Smooth muscle cell (in vitro differentiated cells): ENCODE results near the gene CARD6. TPM values are rescaled to one million over a fixed set of nuclear protein-coding genes. Genes with fewer than 3 reads are reported as not detected.
"Not testable (repeated sequence)": the region's sequence is repeated elsewhere in the genome, so short reads cannot be mapped to it uniquely, and the experiment has no call there.

Source experiments
- DNase-seq: peaks from one replicate; lab custom pipeline; 2025; ENCODE audit not compliant: unreplicated experiment; lab: John Stamatoyannopoulos, UW
- H2AFZ ChIP-seq: fragments of 200-600 bp; sonication (generic); 2 replicates; pipeline ENCODE4 v1.6.0; 2016; ENCODE audit warnings: antibody characterized with exemption, low read depth, mild to moderate bottlenecking
- H3F3A ChIP-seq: fragments of 200-600 bp; sonication (generic); 2 replicates; pipeline ENCODE4 v1.6.0; 2017; ENCODE audit warnings: antibody characterized with exemption, low read depth
- H3K27ac ChIP-seq: fragments of 200-600 bp; sonication (generic); 2 replicates; pipeline ENCODE4 v1.5.1; 2016; ENCODE audit warnings: low read depth, mild to moderate bottlenecking
- H3K27me3 ChIP-seq: fragments of 200-600 bp; sonication (generic); 2 replicates; pipeline ENCODE4 v1.6.1; 2016; ENCODE audit warnings: low read depth, mild to moderate bottlenecking
- H3K36me3 ChIP-seq: fragments of 200-600 bp; sonication (generic); 2 replicates; pipeline ENCODE4 v1.5.1; 2016; ENCODE audit warnings: low read depth
- H3K4me1 ChIP-seq: fragments of 200-600 bp; sonication (generic); 2 replicates; pipeline ENCODE4 v1.5.1; 2016; ENCODE audit warnings: low read depth
- H3K4me2 ChIP-seq: fragments of 200-600 bp; sonication (generic); 2 replicates; pipeline ENCODE4 v1.6.0; 2016; ENCODE audit warnings: mild to moderate bottlenecking
- H3K4me3 ChIP-seq: fragments of 200-600 bp; sonication (generic); 2 replicates; pipeline ENCODE4 v1.5.1; 2016; ENCODE audit warnings: mild to moderate bottlenecking
- H3K79me2 ChIP-seq: fragments of 200-600 bp; sonication (generic); 2 replicates; pipeline ENCODE4 v1.6.0; 2016; ENCODE audit warnings: low read depth, mild to moderate bottlenecking
- H3K9ac ChIP-seq: fragments of 200-600 bp; sonication (generic); 2 replicates; pipeline ENCODE4 v1.6.0; 2016; ENCODE audit warnings: low read depth
- H3K9me3 ChIP-seq: fragments of 200-600 bp; sonication (generic); replicated peaks from 2 replicates; pipeline ENCODE4 v1.5.1; 2016; ENCODE audit warnings: low read depth
- H4K20me1 ChIP-seq: fragments of 200-600 bp; sonication (generic); 2 replicates; pipeline ENCODE4 v1.6.0; 2016; ENCODE audit warnings: low read depth
- CTCF ChIP-seq: fragments of 200-600 bp; sonication (generic); IDR thresholded peaks from 2 replicates; pipeline ENCODE4 v1.5.1; 2017; ENCODE audit warnings: borderline replicate concordance, mild to moderate bottlenecking, antibody characterized with exemption; ENCODE audit not compliant: insufficient read depth, poor library complexity, severe bottlenecking
- WGBS: methylation state at CpG from one replicate; pipeline ENCODE4 v1.1.7; 2016; ENCODE audit warnings: low lambda C conversion rate; 5-methylcytosine and 5-hydroxymethylcytosine counted together
- polyA plus RNA-seq: library from polyadenylated mRNA; unstranded; fragments of >200 nt; fragmentation: Nextera tagmentation; extraction: Ambion mirVana; gene quantifications from 2 replicates; pipeline ENCODE4 v1.2.1, GENCODE V29; 2016
- total RNA-seq: library from RNA; depleted of rRNA; stranded (reverse); fragments of >200 nt; gene quantifications from 2 replicates; pipeline ENCODE4 v1.2.3, GENCODE V29; 2014

The CARD6 gene
- total and polyA plus RNA-seq, 2 experiments from 2014 or later, result 0.43 to 0.99 TPM

GRCh38 chr5:40812125-40812524, 29.0 kb upstream of the CARD6 start:
- H3K27ac ChIP-seq, result no peak overlapping the region
- 86% methylated on average over 1 of the region's 1 CpG for WGBS

GRCh38 chr5:40813698-40814281, 27.4 kb upstream of the CARD6 start:
- Histone ChIP-seq H3F3A (no peaks in the 10 kb centered on the region), H3K27ac (no peak overlapping the region), H3K27me3 (no peaks in the 10 kb centered on the region), H3K9ac (no peak overlapping the region), H3K4me2 (no peak overlapping the region), H3K9me3 (no peaks in the 10 kb centered on the region), H4K20me1 (no peaks in the 10 kb centered on the region), H3K36me3 (no peaks in the 10 kb centered on the region), H2AFZ (no peak overlapping the region), H3K79me2 (no peaks in the 10 kb centered on the region), H3K4me3 (no peak overlapping the region), H3K4me1 (no peaks in the 10 kb centered on the region)
- WGBS, result 85% methylated on average over 2 of the region's 2 CpGs
- TF ChIP-seq CTCF, result no peak
- DNase-seq, result no peak

More at GRCh38 chr5:40812125-40812524, 29.0 kb upstream of the CARD6 start:
- Histone ChIP-seq H3F3A (no peaks in the 10 kb centered on the region), H3K4me3 (no peak overlapping the region), H4K20me1 (no peaks in the 10 kb centered on the region), H3K9me3 (no peaks in the 10 kb centered on the region), H2AFZ (no peak overlapping the region), H3K4me1 (no peaks in the 10 kb centered on the region), H3K27me3 (no peaks in the 10 kb centered on the region), H3K36me3 (no peaks in the 10 kb centered on the region), H3K79me2 (no peaks in the 10 kb centered on the region), H3K9ac (no peak overlapping the region), H3K4me2 (no peak overlapping the region)
- no peak for DNase-seq
- TF ChIP-seq CTCF, result no peak

DNA sequence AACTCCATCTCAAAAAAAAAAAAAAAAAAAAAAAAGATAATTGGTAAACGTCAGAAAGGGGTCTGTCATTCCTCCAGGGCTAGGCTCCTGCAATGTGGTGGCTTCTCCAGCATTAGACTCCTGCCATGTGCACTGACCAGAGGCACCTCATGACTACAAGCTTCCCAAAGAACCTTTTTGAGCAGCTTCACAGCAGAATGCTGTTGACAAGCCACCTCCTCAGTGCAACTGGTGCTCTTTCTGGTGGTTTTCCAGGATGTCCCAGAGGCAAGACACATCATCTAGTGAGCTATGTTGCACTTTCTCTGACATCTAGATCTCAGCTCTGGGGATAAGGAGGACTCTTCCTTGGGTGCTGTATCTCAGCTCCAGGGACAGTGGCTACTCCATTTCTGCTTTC, 17.7 kb upstream of the CARD6 start:
- Histone ChIP-seq H3K27me3 (no peaks in the 10 kb centered on the region), H3K27ac (no peak overlapping the region), H3F3A (peaks cover 12% of the 10 kb centered on the region), H4K20me1 (peaks cover 32% of the 10 kb centered on the region), H3K36me3 (peaks cover 14% of the 10 kb centered on the region), H3K79me2 (no peaks in the 10 kb centered on the region), H2AFZ (no peak overlapping the region), H3K4me2 (no peak overlapping the region), H3K4me3 (no peak overlapping the region), H3K9ac (no peak overlapping the region), H3K4me1 (no peaks in the 10 kb centered on the region), H3K9me3 (no peaks in the 10 kb centered on the region)
- no peak for TF ChIP-seq CTCF
- WGBS, result 53% methylated on average over 1 of the region's 1 CpG
- DNase-seq, result no peak

GRCh38 chr5:40825461-40826043, 15.6 kb upstream of the CARD6 start:
- H3K4me1 ChIP-seq, H2AFZ ChIP-seq, H3K4me2 ChIP-seq, H3K27ac ChIP-seq, H3K9ac ChIP-seq, H3K79me2 ChIP-seq, DNase-seq, H3K27me3 ChIP-seq, H3K4me3 ChIP-seq, H3K9me3 ChIP-seq: not testable (repeated sequence)
- H3K36me3 ChIP-seq, result peaks cover 14% of the 10 kb centered on the region
- 93% methylated on average over 11 of the region's 11 CpGs for WGBS
- peaks cover 18% of the 10 kb centered on the region for H3F3A ChIP-seq
- H4K20me1 ChIP-seq, result peaks cover 52% of the 10 kb centered on the region
